NCI-H510A (cell line): ENCODE results near the gene CACNA2D1.

Experiments used
- DNase-seq: peaks from one replicate; lab custom pipeline; 2025; lab: John Stamatoyannopoulos, UW

CACNA2D1 gene

GRCh38 chr7:82286096-82286797, 157.3 kb downstream of the CACNA2D1 start:
- DNase-seq, result no peak

GRCh38 chr7:82284936-82285519, 158.5 kb downstream of the CACNA2D1 start:
- no peak for DNase-seq

- DNase-seq, result no peak
Observed at GRCh38 chr7:82275342-82275741, 168.2 kb downstream of the CACNA2D1 start.

- DNase-seq, result no peak
Observed at GRCh38 chr7:82274681-82275080, 168.9 kb downstream of the CACNA2D1 start.

GRCh38 chr7:82273886-82274285, 169.7 kb downstream of the CACNA2D1 start:
- no peak for DNase-seq

DNA sequence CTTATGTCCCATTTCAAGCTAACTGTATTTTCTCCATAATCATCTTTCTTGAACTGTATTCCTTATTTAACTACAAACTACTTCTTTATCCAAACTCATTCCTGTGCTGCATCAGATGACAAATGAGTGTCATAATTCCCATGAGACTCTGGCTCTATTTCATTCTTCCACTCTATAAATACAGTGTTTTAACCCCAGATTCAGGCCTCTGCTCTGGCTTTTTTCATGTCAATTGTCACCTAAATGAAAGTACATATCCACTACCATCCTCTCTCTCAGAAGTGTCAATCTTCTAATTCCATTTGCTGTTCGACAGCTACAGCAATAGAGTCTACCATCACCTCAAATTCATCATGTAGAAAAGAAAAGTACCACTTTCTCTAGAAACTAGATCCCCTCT, 172.7 kb downstream of the CACNA2D1 start:
- no peak for DNase-seq

GRCh38 chr7:82268632-82269031, 174.9 kb downstream of the CACNA2D1 start:
- no peak for DNase-seq

GRCh38 chr7:82266081-82266480, 177.5 kb downstream of the CACNA2D1 start:
- no peak for DNase-seq

DNA sequence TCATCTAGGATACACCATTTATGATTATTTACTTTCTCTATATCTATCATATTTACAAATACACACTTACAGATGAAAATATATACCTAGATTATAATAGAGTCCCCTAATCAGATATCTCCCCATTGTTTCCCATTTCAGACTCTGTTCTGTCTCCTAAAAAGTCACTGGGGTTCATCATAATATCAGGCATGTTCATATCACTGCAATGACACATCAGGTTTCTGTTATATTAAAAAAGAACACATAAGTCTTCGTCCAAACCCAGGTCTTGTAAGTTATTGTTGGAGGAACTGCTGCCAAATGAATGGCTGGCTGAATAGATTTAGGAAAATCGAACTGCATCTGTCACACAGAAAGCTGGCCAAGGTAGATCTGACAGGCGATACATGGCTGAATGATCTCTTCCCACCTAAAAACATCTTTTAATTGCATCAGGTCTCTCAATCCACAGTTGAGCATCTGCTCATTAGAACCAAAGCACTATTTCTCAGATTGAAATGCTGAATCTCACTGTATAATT, 178.7 kb downstream of the CACNA2D1 start:
- no peak for DNase-seq

DNA sequence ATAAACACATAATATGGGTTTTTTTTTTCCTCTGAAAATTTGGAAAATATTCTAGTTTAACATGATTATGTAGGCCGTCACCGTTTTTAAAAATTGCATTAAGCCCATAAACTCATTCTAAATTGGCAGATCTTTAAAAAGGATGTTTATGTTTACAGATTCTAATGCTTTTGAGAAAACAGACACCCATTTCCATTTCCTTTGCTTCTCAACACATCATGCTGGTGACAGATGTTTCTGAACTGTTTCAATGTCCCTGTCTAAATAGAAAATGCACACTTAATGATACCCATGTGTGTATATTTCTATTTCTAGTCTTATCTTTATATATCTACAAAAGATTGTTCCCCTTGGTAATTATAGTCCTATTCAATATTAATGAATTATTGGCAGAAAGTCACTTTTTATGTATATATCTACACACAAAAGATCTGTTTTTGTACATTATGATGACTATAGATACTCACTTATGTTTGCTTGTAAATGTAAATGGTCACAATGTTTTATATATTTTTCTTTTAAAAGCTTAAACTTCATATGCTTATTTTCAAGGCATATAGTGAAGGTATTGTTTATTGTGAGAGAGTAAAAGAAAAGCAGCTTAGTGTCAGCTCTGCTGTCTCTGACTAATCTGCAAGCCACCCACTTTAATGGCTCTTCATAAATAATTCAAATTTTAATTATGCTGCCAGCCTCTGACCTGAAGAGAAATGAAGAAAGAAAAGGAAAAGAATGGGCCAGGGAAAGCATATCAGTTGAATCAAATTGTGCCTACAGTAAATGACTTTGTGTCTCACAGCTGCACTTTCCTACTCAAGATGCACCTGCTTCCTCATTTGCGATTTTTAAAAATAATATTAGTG, 179.4 kb downstream of the CACNA2D1 start:
- DNase-seq, result no peak

DNA sequence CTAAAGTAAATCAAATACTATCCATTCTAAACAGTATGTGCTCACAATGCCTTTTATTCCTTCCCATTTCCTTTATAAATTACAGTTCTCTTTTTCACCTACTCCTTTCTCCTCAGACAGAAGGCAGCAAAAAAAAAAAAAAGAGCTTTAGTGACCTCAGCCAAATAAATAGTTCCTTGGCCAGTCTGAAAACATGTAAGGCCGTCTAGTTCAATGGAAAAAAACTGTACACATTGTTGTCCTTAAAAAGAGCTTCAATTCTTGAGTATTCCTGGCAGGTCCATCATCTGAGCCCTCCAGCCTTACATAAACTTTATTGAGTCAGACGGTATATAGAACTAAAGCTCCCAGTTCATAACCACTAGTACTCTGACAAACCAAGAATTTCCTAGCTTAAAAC, 185.4 kb downstream of the CACNA2D1 start:
- DNase-seq, result no peak

DNA sequence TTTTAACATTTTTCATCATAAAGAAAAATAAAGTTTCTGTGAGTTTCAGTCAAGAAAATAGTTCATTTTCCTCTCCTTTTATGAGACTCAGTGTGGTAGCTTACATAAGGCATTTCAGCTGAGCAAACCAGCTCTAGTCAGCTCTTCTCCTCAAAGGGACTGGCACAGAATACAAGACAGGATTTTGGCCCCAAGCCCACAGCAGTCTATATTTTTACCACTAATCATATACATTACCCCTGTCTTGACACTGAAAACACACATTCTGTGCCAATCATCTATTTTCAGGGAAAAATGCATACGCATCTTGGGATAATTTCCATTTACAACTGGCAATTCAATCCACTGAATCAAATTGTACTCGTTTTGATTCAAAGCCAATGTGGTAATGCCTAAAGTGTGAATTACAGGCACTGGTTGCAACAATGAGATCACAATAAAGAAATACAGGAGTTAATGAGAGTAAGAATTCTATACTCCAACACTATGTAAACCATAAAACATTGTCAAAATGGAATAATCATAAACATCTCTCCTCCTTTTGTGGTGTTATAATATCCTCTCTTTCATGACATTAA, 186.4 kb downstream of the CACNA2D1 start:
- no peak for DNase-seq

GRCh38 chr7:82255706-82256105, 187.9 kb downstream of the CACNA2D1 start:
- DNase-seq, result no peak

DNA sequence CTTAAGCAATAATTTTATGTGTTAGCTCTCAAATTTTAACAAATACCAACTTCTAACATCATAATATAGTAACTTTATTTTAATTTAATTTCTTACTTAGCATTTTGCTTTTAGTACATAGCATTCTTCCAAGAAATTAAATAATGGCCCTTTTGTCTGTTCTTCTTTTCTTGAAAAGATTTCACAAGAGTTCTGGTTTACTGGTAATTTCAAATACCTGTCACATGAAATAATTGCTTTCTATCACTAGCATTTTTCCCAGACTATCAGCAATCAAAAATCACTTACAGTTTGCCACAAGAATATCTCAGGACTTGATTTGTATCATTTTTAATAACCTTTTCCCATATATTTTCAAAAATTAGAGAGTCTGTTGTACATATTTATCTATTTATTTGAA, 193.0 kb downstream of the CACNA2D1 start:
- no peak for DNase-seq

- DNase-seq, result no peak
Observed at GRCh38 chr7:82249979-82250378, 193.6 kb downstream of the CACNA2D1 start.

- no peak for DNase-seq
Observed at GRCh38 chr7:82247814-82248433, 195.7 kb downstream of the CACNA2D1 start.

DNA sequence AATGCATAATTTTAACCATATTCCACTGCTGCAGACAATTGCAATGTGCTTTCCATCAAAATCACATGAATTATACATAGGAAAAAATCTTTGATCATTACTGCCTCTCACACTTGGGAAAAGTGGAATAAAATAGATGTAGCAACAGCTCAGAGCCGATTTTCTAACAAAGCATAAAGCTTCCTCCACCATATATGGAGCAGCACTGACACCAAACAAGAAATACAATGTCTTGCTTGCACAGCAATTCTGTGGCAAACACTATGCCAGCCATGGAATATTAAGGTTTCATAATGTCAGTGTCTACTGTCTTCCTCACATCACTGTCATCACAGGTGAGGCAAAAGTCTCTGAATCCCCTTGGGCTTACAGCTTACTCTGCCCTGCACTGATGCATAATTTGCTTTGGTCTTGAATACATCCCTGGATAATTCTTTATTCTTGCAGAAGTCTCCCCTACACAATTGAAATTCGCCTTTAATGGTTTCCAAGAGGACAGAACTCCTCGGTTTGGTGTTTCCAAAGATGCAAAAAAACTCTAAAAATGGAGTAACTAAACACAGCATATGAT, 198.5 kb downstream of the CACNA2D1 start:
- no peak for DNase-seq

DNA sequence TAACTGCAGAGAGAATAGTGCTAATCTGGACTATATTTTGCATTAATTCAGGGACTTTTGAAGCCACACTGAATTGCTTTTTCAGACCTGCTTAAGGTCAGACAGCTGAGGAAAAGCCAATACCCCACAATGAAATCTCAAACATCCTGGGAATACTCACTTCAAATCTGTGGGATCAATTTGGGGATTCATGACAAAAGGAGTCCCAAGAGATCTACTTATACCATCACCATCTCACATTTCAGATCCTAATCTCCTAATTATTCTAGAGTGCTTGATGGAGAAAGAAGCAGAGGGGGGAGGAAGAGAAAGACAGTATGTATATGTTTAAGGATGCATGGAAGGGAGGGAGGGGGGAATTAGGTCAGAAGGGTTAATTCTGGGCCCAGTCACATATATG, 202.2 kb downstream of the CACNA2D1 start:
- no peak for DNase-seq

GRCh38 chr7:82235713-82236112, 207.9 kb downstream of the CACNA2D1 start:
- DNase-seq, result no peak

DNA sequence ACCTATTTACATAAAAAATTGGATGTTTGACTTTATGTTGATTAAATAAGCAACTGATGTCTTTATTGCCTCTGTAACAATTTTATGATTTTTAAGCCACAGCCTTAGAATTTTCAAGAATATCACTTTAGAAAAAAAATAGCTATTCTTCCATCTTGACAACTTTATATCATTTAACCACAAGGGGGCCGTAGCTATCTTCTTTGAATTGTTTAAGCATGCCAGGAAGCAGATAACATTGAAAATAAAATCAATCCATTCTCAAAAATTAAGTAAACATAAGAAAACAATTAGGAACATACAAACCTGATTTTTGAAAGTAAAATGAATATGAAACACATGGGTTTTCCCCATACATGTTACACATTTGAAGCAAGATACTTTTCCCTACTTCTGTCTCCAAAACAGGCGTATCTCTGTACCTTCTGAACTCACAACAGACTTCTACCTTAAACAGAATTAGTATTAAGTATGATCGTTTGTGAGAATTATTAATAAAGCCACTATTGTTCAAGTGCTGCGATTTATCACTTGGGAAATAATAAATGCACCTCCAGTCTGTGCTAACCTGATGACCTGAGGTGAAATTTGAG, 209.0 kb downstream of the CACNA2D1 start:
- peak; percentile 5 for DNase-seq
